Erythroblast (primary cell): ENCODE measurements around the gene TM9SF2.
"Not testable (repeated sequence)": the region's sequence is repeated elsewhere in the genome, so short reads cannot be mapped to it uniquely, and the experiment has no call there.

ENCODE experiments used
- DNase-seq, 2 experiments: peaks; one replicate each; lab custom pipeline; 2025; lab: John Stamatoyannopoulos, UW
- GATA1 ChIP-seq: IDR thresholded peaks from 2 replicates; pipeline ENCODE4 v1.6.1; 2011; ENCODE audit warnings: low read depth, mild to moderate bottlenecking, control low read depth, low read length, moderate library complexity
- POLR2A ChIP-seq: IDR thresholded peaks from 2 replicates; pipeline ENCODE4 v1.6.1; 2011; ENCODE audit warnings: mild to moderate bottlenecking, low read length

Gene TM9SF2

DNA sequence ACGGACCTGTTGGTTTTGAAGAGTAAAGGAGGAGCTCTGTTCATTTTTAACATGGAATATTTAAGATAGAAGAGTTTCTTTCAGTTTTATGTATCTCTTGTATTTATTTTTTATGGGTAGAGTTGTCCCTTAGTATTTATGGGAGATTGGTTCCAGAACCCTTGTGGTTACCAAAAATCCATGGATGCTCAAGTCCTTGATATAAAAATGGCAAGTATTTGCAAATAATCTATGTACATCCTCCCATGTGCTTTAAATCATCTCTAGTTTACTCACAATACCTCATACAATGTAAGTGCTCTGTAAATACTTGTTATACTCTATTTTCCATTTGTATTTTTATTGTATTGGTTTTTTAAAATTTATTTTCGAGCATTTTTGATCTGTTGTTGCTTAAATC lies 63.1 kb downstream of the TM9SF2 start:
- TF ChIP-seq GATA1 = no peak
- DNase-seq = no peak

DNA sequence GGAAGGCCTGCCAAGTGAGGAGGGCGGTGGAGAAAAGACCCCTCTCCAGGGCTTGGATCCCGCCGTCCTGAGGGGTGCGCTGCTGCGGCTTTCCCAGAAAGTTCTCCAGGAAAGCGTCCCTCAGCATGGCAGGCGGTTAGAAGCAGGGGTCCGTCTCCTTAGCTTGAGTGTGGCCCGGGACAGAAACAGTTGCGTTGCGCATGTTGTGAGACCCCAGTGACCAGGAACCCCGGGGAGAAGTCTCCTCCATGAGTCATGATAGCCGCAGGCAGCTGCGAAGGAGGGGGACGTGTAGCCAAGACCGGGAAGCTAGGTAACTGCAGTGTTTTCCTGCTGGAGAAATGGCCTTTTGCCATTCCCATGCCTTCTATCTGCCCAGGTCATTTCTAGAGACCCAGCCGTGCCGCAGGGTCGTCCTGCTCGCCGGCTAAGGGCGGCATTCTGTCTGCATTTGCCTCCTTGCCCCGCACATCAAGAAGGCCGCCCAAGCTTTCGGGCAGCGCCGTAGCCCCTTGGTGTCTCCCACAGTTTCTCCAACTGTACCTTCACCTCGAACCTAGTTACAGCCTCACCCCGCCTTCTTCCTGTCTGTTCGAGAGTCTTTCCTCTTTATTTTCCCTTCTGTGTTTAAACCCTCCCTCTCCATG lies 64.3 kb downstream of the TM9SF2 start:
- TF ChIP-seq GATA1 (no peak), POLR2A (no peak)

DNA sequence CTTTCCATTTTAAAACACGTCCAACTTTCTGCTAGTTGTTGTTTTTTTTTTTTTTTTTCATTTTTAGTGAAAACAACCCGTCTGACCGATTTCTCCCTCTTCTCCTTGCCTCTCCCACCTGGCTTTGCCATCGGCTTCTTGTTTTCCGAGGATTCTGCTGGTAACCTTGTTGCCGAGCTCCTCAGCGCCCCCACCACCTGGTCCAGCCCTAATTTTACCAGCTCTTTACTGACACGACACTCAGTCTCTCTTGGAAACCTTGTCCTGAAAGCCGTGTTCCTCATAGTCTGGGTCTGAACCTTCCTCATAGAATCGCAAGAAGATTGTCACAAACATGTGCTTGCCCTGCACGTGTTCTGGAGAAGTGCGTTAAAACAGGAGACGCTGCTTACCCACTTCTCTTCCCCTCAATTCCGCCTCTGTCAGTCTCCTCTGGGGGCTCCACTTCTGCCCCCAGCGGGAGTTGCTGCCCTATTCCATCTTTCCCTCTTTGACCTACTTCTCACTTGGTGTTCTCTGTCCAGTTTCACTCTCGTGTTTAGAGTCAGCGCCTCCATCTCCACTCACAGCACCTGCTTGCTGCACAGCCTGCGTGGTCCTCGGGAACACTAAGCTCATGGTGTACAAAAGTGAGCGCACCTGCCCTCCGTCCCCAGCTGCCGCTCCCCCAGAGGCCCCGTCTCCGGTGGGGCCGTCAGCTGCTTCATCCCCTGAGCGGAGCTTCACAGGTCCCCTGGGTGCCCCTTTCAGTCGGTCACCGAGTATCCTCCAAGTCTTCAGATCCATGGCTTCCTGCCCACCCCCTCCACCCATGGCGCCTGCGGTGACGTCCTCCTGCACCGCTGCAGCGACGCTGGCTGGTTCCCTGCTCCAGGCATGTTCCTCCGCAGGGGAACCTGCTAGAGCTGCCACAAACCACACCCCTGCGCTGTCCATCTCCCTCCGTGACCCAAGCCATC lies 65.1 kb downstream of the TM9SF2 start:
- DNase-seq = no peak
- TF ChIP-seq GATA1 (no peak), POLR2A (no peak)

More for the DNA sequence above, 64.3 kb downstream of the TM9SF2 start:
- no peak for DNase-seq

DNA sequence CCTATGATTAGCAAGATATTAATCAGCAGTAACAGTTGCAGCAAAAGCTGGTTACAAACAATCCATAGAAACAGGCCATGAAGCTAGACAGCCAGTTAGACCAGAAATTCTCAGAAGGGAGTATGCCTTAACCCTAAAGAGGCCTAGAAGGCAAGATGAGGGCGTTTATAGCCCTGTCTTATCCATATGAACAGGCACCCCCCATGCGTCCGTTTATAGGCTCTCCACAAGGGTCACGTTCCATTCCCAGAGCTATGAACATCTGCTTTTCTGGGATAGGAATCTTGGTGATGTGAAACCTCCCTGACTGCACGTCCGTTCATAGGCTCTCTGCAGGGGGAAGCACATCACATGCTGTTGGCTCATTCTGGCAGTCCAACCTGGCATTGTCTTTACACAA lies 67.6 kb downstream of the TM9SF2 start:
- not testable (repeated sequence) for DNase-seq

DNA sequence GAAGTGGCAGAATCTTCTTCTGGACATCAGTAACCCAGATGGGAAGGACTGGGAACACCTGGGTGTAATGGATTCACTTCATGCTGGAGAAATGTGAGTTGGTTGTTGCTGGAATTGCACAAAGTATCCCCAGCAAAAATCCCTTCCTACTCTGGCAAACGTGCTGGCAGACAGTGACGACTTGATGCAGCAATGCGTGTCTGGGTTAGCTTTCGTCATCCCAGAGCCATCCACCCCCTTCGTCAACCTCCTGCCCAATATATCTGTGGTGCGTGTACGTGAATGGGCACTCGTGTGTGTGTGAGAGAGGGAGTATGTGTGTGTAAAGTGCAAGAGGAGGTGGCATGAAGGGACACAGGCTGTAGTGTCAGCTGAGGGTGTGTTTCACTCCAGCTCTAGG lies 70.9 kb downstream of the TM9SF2 start:
- TF ChIP-seq POLR2A = no peak
- TF ChIP-seq GATA1 = no peak
- DNase-seq = no peak

DNA sequence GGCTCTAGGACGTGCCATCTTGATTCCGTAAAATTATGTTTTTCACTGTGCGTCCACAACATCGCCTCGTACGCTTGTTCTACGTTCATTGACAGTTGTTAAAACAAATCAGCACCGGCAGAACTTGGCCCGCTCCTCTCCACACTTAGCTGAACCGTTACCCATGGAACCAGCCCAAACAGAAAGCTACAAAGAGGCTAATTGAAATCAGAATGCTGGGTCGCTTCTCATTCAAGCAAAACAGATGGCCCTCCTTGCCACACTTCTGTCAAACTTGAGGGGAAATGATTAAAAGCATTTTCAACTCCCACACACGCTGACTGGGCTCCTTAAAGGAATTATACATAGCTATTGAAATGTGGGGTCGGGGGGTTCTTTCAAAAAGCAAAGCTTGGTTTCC lies 71.6 kb downstream of the TM9SF2 start:
- DNase-seq = no peak

DNA sequence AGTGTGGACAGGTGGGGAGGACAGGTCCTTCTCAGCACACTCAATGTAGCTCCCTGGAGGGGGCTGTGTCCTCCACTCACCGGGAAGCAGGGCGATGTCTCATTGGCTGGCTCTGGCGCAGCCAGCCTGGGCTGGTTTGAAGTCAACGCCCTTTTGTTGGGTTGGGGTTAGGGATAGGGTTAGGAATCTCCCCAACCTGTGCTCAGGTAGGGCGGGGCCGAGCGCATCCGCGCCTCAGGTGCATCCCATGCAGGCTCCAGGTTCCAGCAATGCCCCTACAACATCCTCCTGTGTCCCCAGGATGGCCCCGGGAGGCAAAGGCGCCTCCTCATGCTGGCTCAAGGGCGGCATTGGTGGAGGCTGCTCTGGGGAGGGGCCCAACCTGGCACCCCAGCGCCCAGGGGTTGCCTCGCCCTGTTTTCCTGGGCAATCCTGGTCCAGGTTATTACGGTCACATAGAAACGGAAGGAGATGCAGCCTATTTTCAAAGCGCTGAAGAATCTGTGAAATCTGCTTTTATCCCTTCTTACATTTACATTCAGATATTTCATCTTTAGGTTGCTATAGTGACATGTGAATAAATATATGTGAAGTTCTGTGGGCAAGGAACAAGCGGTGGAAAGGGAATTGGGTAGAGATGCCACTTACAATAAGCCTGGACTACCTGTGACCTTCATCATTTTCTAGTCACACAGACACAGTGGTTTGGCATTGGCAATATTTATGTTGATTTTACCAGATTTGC lies 74.3 kb downstream of the TM9SF2 start:
- TF ChIP-seq GATA1 = no peak
- TF ChIP-seq POLR2A = no peak

More for the DNA sequence above, 71.6 kb downstream of the TM9SF2 start:
- TF ChIP-seq POLR2A (no peak), GATA1 (no peak)

DNA sequence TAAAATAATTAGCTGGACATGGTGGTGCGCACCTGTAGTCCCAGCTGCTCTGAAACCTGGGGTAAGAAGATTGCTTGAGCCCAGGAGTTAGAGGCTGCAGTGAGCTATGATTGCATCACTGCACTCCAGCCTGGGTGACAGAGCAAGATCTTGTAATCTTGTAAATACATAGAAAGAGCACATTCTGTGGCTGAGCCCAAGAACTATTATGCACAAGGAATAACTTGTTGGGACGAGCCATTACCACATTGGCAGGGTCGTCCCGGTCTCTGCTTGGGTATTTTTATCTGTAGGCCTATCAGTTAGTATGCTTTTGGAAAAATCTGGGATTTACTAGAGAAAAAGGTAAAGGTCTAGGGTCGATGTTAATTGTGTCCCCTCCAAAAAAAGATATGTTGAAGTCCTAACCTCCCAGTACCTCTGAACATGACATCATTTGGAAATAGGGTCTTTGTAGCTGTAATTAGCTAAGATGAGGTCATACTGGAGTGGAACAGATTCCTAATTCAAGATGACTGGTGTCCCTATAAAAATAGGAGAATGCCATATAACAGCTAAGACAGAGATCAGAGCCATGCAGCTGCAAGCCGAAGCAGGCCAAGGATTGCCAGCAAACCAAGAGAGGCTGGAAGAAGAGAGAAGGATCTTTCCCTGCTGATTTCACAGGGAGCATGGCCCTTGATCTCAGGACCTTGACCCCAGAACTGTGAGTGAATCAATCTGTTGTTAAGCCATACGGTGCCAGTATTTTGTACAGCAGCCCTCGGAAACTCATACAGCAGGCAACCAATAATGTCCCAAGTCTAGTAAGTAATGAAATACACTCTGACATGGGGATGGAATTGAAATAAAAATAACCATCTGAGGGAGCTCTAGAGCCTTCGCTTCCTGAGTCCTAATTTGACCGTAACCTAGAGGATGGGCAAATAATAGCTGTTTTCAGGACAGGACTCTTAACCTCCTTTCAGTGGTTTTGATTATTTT lies 77.0 kb downstream of the TM9SF2 start:
- peak in 1 of 2 experiments; percentile 38 for DNase-seq

More for the DNA sequence above, 74.3 kb downstream of the TM9SF2 start:
- DNase-seq = no peak

DNA sequence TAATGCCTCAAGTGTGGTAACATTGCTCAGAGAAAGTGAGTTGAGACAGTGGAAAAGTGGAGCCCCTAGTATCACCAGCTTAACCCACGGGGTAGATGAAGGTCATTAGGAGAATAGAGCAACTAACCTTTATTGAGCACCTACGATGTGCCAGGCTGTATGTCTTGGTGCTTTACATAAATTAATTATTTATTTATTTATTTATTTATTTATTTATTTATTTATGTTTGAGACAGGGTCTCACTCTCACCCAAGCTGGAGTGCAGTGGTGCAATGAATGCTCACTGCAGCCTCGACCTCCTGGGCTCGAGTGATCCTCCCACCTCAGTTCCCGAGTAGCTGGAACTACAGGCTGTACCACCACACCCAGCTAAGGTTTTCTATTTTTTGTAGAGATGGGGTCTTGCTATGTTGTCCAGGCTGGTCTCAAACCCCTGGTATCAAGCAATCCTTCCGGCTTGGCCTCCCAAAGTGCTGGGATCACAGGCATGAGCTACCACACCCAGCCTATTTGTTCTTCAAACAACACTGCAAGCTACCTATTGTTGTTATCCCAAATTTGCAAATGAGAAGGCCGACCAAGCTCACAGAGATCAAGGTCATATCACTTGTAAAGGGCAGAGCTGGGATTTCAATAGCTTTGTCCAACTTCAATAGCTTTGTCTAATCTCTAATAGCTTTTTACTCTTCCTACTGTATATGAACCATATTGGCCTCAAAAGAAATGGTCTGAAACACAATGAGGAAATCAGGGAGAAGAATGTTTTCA lies 79.4 kb downstream of the TM9SF2 start:
- DNase-seq = no peak
- TF ChIP-seq POLR2A (no peak), GATA1 (no peak)

More for the DNA sequence above, 77.0 kb downstream of the TM9SF2 start:
- TF ChIP-seq POLR2A = no peak
- no peak for TF ChIP-seq GATA1

DNA sequence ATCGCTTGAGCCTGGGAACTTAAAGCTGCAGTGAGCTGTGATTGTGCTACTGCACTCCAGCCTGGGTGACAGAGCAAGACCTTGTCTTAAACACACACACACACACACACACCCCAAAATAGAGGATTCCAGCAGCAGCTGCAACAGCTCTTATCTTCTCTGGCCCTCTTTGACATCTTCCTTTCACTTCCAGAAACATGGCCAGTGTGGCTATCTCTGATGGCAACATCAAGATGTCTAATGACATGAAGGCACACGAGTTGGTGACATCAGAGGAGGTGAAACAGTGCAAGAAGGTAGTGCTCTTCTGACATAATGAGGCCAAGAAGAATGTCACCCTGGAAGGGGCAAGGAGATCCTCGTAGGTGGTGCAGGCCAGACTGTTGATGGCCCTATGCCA lies 81.2 kb downstream of the TM9SF2 start:
- TF ChIP-seq POLR2A (no peak), GATA1 (no peak)
- DNase-seq = peak; percentile 79 to 87

DNA sequence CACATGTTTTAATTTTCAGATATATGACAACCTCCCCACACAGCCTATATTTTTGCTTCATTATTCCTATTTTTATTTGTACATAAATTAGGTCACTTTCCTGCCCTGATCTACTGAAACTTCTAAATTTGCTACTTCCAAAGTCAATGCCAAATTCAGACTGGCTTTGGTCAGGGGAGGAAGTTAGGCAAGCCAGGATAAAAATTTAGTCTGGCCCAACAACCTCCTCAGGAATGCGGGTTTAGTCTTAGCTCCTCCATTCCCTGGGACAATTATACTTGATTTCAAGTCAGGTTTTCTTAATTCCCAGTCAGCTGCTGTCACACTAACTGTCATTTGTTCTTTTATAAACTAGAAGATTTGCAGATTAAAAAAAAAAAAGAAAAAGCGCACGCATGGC lies 84.3 kb downstream of the TM9SF2 start:
- TF ChIP-seq POLR2A (no peak), GATA1 (no peak)
- DNase-seq = no peak

DNA sequence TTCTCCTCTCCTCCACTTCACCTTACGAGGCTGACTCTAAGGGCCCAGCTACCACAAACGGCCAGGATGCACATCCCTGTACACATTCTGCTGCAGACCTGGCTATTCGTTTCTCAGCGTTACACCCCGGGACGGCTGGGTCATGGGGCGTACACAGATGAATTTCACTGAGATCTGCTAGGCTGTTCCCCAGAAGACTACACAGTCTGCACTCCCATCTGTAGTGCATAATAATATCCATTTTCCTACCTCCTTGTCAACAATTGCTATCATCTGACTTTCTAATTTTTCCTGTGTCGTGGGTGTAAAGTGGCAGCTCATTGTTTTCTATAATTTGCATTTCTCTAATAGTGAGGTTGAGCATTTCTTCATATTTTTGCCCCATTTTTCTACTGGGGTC lies 85.7 kb downstream of the TM9SF2 start:
- DNase-seq = no peak
- TF ChIP-seq GATA1 (no peak), POLR2A (no peak)
